ENCODE results near the gene COG5. TPM values are rescaled to one million over a fixed set of nuclear protein-coding genes. Genes with fewer than 3 reads are reported as not detected.

The COG5 gene
- total RNA-seq, 3 donors from 2014 or later = 35.2 to 61.2 (median 38.0) TPM

DNA sequence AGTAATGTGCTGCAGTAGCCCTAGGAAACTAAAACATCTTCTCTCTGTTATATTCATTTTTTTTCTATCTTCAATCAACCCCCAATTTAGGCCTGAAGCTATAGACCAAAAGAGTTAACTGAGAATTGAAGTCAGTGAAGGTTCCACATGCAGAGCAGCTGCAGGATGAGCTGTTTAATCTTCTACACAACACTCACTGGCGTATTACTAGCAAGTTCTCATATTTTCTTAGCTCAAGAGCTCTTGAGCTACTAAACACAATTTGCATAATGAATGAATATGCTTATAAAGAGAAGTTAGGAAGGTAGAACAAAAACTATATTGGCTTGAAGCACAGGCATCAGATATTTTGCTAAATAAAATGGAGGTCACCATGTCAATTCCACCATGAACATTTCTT is 135.1 kb downstream of the COG5 start:
- Histone ChIP-seq H3K36me3 (no peaks in the 10 kb centered on the region), H3K27ac (no peak overlapping the region), H3K27me3 (no peaks in the 10 kb centered on the region), H3K9me3 (no peaks in the 10 kb centered on the region), H3K4me3 (no peak overlapping the region), H3K4me1 (no peaks in the 10 kb centered on the region)
- intact Hi-C loops (cut with DNase I; ENCODE audit: low total_unique reads) = no loop called here
- TF ChIP-seq, protein P1, sequence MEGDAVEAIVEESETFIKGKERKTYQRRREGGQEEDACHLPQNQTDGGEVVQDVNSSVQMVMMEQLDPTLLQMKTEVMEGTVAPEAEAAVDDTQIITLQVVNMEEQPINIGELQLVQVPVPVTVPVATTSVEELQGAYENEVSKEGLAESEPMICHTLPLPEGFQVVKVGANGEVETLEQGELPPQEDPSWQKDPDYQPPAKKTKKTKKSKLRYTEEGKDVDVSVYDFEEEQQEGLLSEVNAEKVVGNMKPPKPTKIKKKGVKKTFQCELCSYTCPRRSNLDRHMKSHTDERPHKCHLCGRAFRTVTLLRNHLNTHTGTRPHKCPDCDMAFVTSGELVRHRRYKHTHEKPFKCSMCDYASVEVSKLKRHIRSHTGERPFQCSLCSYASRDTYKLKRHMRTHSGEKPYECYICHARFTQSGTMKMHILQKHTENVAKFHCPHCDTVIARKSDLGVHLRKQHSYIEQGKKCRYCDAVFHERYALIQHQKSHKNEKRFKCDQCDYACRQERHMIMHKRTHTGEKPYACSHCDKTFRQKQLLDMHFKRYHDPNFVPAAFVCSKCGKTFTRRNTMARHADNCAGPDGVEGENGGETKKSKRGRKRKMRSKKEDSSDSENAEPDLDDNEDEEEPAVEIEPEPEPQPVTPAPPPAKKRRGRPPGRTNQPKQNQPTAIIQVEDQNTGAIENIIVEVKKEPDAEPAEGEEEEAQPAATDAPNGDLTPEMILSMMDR (IDR thresholded peaks at IDR 0.05) = no peak
- TF ChIP-seq POLR2AphosphoS5 (IDR thresholded peaks at IDR 0.05) (no peak), POLR2A (IDR thresholded peaks at IDR 0.05) (no peak)
- no peak for DNase-seq (ENCODE audit: low spot score in 2 of 2)

DNA sequence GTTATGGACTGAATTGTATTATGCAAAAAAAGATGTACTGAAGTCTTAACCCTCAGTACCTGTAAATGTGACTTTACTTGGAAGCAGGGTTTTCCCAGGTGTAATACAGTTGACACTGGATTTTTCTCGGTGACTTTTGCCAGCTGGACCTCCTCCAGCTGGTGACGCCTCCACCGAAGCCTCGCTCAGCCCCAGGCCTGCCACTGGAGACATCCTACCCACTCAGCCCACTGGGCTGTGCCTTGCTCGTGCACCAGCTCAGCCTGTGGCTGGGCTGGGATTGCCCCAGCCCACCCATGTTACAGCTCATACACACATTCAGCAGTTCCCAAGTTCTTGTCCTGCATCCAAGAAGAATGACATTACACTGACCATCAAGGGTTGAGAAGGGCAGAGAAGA is 136.3 kb downstream of the COG5 start:
- TF ChIP-seq POLR2A (IDR thresholded peaks at IDR 0.05) = no peak
- TF ChIP-seq POLR2AphosphoS5 (IDR thresholded peaks at IDR 0.05) = no peak
- TF ChIP-seq, protein P1 (IDR thresholded peaks at IDR 0.05) = no peak
- intact Hi-C loops (cut with DNase I; ENCODE audit: low total_unique reads) = no loop called here
- no peak for DNase-seq (ENCODE audit: low spot score in 2 of 2)
- no peaks in the 10 kb centered on the region for H3K9me3 ChIP-seq
- no peak overlapping the region for H3K27ac ChIP-seq
- no peaks in the 10 kb centered on the region for H3K27me3 ChIP-seq
- no peaks in the 10 kb centered on the region for H3K4me1 ChIP-seq
- no peaks in the 10 kb centered on the region for H3K36me3 ChIP-seq
- H3K4me3 ChIP-seq = no peak overlapping the region

DNA sequence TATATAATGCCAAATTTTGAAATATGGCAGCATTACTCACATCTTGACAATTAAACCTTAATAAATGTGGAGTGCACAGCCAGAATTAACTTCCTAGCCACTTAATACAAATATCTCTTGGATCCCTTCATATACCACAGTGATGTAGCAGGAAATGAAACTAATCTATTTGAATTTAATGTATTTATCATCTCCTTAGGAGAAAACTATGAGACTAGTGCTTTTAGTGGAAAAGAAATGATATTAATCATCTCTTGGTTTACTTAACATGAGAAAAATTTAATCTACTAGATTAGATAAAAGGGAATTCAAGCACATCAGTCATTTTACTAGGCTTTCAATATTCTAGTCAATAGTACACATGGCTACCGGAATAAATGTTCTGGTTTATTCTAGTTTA is 149.5 kb downstream of the COG5 start:
- intact Hi-C loops (cut with DNase I; ENCODE audit: low total_unique reads) = no loop called here
- H3K36me3 ChIP-seq = no peaks in the 10 kb centered on the region
- TF ChIP-seq POLR2AphosphoS5 (IDR thresholded peaks at IDR 0.05) (no peak), POLR2A (IDR thresholded peaks at IDR 0.05) (no peak)
- TF ChIP-seq, protein P1 (IDR thresholded peaks at IDR 0.05) = no peak
- no peaks in the 10 kb centered on the region for H3K27me3 ChIP-seq
- H3K4me1 ChIP-seq = no peaks in the 10 kb centered on the region
- H3K27ac ChIP-seq = no peak overlapping the region
- H3K4me3 ChIP-seq = no peak overlapping the region
- DNase-seq (ENCODE audit: low spot score in 2 of 2) = no peak
- no peaks in the 10 kb centered on the region for H3K9me3 ChIP-seq

DNA sequence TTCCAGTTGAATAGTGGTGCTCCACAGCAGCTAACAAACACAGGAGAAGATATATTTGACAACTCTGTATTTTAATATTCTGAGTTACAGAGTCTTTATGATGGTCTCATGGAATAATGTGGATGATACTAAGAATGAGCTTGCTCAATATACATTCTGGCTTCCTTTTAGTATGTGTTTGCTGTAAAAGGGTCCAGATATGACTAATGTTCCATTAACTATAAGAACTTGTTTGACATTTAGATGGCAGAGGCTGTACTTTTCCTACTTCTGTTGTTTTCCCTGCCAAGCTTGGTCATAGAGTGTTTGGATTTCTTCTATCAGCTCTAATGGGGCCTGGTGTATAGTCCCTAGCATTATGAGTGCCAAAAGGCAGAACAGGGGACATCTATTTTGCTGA is 155.4 kb downstream of the COG5 start:
- H3K9me3 ChIP-seq = no peaks in the 10 kb centered on the region
- no peak for DNase-seq (ENCODE audit: low spot score in 2 of 2)
- no peak overlapping the region for H3K27ac ChIP-seq
- TF ChIP-seq POLR2A (IDR thresholded peaks at IDR 0.05) (no peak), POLR2AphosphoS5 (IDR thresholded peaks at IDR 0.05) (no peak)
- TF ChIP-seq, protein P1 (IDR thresholded peaks at IDR 0.05) = no peak
- no peaks in the 10 kb centered on the region for H3K27me3 ChIP-seq
- H3K4me1 ChIP-seq = no peaks in the 10 kb centered on the region
- no peak overlapping the region for H3K4me3 ChIP-seq
- intact Hi-C loops (cut with DNase I; ENCODE audit: low total_unique reads) = no loop called here
- H3K36me3 ChIP-seq = no peaks in the 10 kb centered on the region

DNA sequence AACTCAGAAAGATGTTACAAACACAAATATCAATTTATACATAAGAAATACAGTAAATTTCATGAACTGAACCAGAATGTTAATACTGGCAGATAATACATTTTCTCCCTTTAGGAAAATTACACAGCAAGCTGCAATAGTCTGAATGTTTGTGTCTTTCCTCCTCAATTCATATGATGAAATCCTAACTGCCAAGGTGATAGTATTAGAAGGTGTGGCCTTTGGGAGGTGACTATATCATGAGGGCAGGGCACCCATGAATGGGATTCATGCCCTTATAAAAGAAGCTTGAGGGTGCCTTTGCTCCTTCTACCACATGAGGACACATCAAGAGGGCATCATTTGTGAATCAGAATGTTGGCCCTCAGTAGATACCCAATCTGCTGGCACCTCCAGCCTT is 158.2 kb downstream of the COG5 start:
- Histone ChIP-seq H3K4me3 (no peak overlapping the region), H3K36me3 (no peaks in the 10 kb centered on the region), H3K9me3 (no peaks in the 10 kb centered on the region), H3K4me1 (no peaks in the 10 kb centered on the region), H3K27ac (no peak overlapping the region), H3K27me3 (no peaks in the 10 kb centered on the region)
- no peak for DNase-seq (ENCODE audit: low spot score in 2 of 2)
- intact Hi-C loops (cut with DNase I; ENCODE audit: low total_unique reads) = no loop called here
- TF ChIP-seq, protein P1 (IDR thresholded peaks at IDR 0.05) = no peak
- no peak for TF ChIP-seq POLR2A (IDR thresholded peaks at IDR 0.05)
- TF ChIP-seq POLR2AphosphoS5 (IDR thresholded peaks at IDR 0.05) = no peak

Measured in breast epithelium (tissue), 4 donors.